Inferior parietal cortex (tissue), 1 donor: ENCODE data around the gene KBTBD6.
"Not testable (repeated sequence)": the region's sequence is repeated elsewhere in the genome, so short reads cannot be mapped to it uniquely, and the experiment has no call there.

Experiments
- DNase-seq: peaks from one replicate; pipeline ENCODE4 v3.0.0-alpha.2; 2016; ENCODE audit errors: extremely low spot score

The KBTBD6 gene

DNA sequence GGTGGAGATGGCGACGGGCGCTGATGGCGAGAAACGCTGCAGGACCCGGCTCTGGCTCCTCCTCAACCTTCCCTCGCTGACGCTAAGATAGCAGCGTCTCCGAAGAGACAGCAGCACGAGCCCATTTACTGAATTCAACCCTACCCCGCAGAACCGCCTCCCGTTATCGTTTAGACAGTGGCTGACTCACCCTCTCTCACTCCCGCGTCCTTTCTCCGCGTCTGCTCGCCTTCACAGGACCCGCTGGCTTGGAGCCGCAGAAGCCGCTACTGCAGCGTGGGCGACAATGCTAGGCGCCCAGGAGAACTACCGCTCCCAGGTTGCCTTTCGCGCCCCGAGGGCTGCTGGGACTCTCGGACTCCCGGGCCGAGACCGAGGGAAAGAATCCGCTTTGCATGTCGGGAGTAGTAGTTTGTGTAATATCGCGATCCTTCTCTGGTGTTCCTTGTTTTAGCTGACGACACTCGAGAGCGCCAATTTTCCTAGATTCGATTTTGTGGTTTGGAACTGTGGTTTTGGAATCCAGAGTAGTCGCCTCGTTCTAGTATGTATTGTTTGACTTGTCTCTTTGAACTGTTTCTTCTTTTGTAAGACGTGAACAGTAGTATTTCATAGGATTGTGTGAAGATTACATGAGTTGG is at the start of gene KBTBD6:
Gene KBTBD6 (minus strand): TSS at position 291 of the 641 bp plus-strand sequence. CDS start 291 bp downstream, outside the sequence.
- peak; percentile 99 for DNase-seq

DNA sequence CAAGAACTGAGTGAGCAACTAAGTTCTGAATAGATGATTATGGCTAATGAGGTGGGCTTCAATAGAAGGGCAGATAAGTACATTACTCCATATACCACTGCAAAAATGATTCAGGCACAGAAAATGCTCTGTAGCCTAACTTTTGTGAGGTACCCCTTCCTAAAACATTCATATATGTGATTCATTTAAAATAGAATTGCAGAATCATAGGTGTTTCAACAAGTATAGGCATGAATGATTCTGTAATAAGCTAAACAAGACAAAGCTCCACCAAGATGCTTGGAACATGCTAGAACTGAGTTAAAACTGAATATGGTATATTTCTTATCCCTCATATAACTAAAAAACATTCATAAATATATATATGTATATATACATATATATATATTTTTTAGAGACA is 49.6 kb upstream of the KBTBD6 start:
- DNase-seq: no peak

GRCh38 chr13:41179593-41180250 is 47.1 kb upstream of the KBTBD6 start:
- DNase-seq: no peak

DNA sequence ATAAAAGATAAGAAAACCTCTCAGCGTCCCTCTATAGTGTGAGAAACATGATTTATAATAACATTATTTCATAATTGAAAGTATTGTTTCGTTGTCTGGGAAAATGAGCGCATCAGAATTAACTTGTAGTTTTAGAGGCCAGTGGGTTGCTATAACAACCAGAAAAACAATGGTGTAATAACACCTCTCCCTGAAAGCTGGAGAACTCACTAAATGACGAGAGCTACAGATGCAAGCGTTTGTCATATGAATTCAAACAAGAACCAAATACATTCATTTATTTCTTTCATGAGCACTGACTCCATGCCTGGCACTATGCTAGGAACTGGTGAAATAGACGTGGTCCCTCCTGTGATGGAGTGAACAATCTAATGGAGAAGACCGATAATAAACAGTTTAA is 45.4 kb upstream of the KBTBD6 start:
- DNase-seq: no peak

GRCh38 chr13:41177616-41178015 is 45.0 kb upstream of the KBTBD6 start:
- no peak for DNase-seq

DNA sequence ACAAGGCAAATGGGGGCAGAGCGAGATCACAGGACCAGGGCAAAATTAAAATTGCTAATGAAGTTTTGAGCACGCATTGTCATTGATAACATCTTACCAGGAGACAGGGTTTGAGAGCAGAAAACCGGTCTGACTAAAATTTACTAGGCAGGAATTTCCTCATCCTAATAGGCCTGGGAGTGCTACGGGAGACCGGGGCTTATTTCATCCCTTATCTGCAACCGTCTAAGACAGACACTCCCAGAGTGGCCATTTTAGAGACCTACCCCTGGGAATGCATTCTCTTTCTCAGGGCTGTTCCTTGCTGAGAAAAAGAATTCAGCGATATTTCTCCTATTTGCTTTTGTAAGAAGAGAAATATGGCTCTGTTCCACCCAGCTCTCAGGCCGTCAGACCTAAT is 43.0 kb upstream of the KBTBD6 start:
- DNase-seq: not testable (repeated sequence)

- no peak for DNase-seq
These were observed 29.5 kb upstream of the KBTBD6 start for GRCh38 chr13:41162151-41162550.

GRCh38 chr13:41159174-41159573 is 26.6 kb upstream of the KBTBD6 start:
- DNase-seq: no peak

DNA sequence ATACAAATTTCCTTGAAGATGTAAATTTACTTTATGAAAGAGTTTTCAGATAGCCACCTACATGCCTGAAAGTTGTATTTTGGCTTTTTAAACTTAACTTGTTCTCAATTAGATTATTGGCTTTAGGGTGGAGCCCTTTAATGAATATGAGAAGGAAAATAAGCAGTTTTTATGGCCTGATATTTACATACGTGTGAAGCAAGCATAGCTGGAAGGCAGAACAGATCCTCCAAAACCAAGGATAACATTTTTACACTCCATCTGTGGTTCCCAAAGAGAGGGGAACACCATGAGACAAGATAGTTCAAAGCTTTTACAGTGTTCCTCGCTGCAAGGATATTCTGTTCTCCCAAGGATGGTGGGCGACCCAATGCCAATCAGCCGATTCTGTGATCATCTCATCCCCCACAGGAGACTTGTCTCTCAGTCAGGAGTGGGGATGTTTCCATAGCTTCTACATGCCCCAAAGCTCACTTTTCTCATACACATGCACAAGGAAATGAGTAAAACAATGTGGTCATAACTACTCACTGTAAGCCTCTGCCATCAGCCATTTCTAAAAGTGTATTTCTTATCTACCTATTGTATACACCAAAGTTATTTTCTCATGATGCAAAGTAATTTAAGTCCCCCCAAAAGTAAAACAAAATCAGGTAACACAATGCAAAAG is 24.6 kb upstream of the KBTBD6 start:
- no peak for DNase-seq

DNA sequence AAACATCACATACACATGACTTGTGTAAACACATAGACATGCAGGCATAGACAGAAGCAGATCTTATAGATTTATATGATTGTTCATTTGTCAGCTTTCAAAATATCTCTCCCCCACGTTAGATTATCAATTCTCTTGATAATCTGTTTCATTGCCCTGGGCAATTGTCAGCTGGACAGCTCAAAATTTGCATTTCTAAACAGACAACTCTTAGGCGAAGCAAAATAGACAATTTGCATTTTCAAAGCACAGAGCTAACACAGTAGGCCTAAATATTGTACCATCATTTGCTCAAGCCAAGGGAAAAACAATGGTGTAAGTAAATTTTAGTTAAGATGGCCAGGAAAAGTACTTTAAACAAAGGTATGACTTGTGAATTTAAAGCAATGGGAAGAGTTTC is 24.0 kb upstream of the KBTBD6 start:
- no peak for DNase-seq

GRCh38 chr13:41154042-41154441 is 21.4 kb upstream of the KBTBD6 start:
- no peak for DNase-seq

DNA sequence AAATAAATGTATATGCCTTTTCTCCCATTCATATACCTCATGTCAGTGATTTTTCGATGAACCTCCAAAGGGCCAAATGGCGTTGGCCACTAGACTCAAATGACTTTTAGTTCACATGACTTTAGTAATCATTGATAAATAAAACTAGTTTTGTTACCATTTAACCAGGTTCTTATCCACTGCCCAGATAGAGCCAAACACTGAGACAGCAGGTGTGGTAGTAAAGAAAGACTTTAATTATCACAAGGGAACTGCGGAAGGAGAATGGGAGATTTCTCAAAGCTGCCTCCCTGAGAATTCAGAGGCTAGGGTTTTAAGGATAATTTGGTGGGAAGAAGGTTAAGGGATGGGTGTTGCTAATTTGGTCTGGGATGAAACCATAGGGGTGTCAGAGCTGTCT is 19.4 kb upstream of the KBTBD6 start:
- no peak for DNase-seq

GRCh38 chr13:41150058-41150457 is 17.5 kb upstream of the KBTBD6 start:
- DNase-seq: no peak

GRCh38 chr13:41148419-41149283 is 16.0 kb upstream of the KBTBD6 start:
- DNase-seq: no peak

DNA sequence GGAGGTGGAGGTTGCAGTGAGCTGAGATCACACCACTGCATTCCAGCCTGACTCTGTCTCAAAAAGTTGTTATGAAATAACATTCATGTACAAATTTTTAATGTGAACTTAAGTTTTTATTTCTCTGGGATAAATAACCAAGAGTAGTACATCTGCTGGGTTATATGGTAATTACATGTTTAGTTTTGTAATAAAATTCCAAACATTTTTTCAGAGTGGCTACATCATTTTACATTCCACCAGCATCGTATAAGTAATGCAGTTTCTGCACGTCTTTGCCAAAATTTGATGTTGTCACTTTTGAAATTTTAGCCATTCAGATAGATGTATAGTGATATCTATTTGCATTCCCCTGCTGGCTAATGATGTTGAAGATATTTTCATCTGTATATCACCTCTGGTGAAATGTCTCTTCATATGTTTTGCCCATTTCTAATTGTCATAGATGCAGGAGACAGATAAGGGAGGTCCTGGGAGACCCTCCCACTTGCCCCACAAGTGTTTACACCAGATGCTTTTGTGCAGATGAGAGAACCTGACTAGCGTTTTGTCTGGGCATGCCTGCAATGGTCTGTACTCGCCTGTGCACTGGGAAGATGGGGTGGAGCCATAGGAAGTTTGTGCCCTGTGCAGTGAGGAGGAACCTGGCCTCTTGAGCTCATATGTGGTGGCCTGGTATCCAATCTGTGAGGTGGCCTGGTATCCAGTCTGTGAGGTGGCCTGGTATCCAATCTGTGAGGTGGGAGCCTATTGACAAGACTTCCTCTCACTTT is 12.7 kb upstream of the KBTBD6 start:
- DNase-seq: no peak

DNA sequence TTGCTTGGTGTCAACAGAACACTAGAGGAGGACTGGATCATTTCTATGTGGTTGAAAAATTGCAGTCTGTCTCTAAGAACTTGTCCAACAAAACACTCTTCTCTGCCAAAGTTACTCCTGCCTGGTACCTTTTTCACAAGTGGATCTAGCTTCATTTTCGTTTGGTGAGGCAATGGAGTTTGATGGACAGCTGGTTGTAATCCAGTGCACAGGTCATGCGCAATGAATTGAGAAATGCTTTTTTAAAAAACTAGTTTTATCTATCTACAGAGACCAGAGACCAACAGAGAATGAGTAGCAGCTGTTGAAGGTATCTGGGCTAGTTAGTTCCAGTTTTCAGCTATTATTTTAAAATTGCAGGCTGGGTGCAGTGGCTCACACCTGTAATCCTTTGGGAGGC is 12.0 kb upstream of the KBTBD6 start:
- no peak for DNase-seq

DNA sequence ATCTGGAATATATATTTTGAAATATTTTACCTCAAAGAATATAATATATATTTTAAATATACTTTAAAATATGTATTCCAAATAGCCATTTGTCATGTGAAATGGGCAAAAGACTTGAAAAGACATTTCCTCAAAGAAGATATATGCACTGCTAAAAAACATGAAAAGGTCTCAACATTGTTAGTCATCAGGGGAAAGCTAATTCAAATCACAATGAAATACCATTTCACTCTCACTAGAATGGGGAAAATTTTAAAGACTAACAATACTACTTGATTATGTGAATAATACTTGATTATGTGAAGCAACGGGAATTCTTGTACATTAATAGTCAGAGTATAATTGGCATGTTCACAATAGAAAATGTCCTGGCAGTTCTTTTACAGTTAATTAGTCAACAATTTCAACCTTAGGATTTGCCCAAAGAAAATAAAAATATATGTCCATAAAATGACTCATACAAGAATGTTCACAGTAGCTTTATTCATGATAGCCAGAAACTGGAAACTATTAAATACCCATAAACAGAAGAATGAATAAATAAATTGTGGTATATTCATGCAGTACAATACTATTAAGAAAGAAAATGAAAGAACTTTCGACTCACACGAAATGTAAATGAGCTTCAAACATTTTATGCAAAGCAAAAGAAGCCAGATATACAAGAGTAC is 6.8 kb upstream of the KBTBD6 start:
- DNase-seq: no peak

- no peak for DNase-seq
These were observed 5.3 kb upstream of the KBTBD6 start for GRCh38 chr13:41137951-41138350.

DNA sequence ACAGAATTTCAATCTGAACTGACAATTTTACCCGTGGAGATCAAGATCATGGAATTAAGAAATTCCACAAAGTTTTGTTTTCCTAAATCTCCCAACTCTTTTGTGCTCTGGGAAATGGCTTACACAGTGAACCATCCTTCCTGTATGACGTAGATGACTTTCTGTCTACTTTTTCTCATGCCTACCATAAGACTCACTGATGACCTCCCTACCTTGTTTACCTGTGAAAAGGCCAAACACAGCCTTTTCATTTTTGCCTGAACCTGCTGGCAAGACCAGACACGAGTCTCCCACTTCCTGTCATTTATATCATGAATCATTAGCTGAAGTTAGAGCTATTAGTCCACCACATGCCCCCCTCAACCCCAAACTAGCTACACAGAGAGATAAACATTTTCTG is 4.6 kb upstream of the KBTBD6 start:
- no peak for DNase-seq

DNA sequence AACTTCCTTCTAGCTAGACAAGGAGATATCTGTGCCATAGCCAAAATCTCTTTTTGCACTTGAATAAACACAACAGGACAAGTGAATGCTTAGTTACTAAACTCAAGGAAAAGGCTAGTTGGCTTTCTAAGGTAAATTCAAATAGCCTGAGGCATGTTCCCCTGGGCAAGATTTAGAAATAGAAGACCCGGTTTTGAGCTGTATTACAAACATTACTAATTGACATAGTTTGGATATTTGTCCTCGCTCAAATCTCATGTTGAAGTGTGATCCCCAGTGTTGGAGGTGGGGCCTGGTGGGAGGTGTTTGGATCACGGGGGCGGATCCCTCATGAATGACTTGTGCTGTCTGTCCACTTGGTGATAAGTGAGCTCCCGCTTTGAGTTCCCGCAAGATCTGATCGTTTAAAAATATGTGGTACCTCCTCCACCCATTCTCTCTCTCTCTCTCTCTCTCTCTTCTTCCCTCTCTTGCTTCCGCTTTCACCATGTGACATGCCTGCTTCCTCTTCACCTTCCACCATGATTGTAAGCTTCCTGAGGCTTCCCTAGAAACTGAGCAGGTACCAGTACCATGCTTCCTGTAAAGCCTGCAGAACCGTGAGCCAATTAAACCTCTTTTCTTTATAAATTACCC is 3.9 kb upstream of the KBTBD6 start:
- DNase-seq: no peak
